Panc1 (cell line): ENCODE results near the gene CLIC4.

ENCODE experiments used
- POLR2AphosphoS5 ChIP-seq: IDR thresholded peaks from 2 replicates; pipeline ENCODE4 v1.6.1; 2012; ENCODE audit warnings: mild to moderate bottlenecking, low read depth, low read length, moderate library complexity
- TF ChIP-seq, protein P1 (sequence below): fragments of 450-650 bp; IDR thresholded peaks from 2 replicates; pipeline ENCODE4 v1.5.1; 2017; ENCODE audit warnings: mild to moderate bottlenecking
- TF ChIP-seq, protein P2 (sequence below), 2 experiments: IDR thresholded peaks; 2 replicates each; pipeline ENCODE4 v1.6.1; 2011 to 2012; ENCODE audit warnings: low read depth in 2 of 2, control low read depth in 1 of 2, low read length in 1 of 2, mild to moderate bottlenecking in 1 of 2, moderate library complexity in 1 of 2; ENCODE audit not compliant: insufficient read depth in 1 of 2

DNA sequence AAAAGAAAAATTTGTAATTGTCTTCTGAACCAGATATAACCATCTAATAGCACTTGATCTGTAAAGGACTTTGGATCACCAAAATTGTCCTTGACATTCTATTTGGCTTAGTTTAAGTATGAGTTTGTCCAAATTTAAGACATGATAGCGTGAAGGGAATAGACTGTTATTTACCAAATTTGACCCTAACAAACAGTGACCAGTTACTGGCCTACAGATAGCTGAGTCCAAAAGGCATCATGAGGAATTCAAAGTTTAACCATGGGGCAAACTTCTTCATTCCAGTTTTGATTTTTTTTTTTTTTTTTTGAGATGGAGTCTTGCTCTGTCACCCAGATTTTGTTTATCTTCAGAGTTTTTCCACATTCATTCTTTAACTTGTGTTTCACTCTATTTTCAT is 38.5 kb downstream of the CLIC4 start:
- TF ChIP-seq, protein P1, sequence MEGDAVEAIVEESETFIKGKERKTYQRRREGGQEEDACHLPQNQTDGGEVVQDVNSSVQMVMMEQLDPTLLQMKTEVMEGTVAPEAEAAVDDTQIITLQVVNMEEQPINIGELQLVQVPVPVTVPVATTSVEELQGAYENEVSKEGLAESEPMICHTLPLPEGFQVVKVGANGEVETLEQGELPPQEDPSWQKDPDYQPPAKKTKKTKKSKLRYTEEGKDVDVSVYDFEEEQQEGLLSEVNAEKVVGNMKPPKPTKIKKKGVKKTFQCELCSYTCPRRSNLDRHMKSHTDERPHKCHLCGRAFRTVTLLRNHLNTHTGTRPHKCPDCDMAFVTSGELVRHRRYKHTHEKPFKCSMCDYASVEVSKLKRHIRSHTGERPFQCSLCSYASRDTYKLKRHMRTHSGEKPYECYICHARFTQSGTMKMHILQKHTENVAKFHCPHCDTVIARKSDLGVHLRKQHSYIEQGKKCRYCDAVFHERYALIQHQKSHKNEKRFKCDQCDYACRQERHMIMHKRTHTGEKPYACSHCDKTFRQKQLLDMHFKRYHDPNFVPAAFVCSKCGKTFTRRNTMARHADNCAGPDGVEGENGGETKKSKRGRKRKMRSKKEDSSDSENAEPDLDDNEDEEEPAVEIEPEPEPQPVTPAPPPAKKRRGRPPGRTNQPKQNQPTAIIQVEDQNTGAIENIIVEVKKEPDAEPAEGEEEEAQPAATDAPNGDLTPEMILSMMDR = no peak
- TF ChIP-seq POLR2AphosphoS5 = no peak
- TF ChIP-seq, protein P2, sequence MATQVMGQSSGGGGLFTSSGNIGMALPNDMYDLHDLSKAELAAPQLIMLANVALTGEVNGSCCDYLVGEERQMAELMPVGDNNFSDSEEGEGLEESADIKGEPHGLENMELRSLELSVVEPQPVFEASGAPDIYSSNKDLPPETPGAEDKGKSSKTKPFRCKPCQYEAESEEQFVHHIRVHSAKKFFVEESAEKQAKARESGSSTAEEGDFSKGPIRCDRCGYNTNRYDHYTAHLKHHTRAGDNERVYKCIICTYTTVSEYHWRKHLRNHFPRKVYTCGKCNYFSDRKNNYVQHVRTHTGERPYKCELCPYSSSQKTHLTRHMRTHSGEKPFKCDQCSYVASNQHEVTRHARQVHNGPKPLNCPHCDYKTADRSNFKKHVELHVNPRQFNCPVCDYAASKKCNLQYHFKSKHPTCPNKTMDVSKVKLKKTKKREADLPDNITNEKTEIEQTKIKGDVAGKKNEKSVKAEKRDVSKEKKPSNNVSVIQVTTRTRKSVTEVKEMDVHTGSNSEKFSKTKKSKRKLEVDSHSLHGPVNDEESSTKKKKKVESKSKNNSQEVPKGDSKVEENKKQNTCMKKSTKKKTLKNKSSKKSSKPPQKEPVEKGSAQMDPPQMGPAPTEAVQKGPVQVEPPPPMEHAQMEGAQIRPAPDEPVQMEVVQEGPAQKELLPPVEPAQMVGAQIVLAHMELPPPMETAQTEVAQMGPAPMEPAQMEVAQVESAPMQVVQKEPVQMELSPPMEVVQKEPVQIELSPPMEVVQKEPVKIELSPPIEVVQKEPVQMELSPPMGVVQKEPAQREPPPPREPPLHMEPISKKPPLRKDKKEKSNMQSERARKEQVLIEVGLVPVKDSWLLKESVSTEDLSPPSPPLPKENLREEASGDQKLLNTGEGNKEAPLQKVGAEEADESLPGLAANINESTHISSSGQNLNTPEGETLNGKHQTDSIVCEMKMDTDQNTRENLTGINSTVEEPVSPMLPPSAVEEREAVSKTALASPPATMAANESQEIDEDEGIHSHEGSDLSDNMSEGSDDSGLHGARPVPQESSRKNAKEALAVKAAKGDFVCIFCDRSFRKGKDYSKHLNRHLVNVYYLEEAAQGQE (IDR thresholded peaks at IDR 0.05; ENCODE audit: insufficient read depth in 1 of 2, low read depth in 2 of 2, low read length in 1 of 2) = no peak
